ENCODE data around the gene NXT1. TPM values are rescaled to one million over a fixed set of nuclear protein-coding genes. Genes with fewer than 3 reads are reported as not detected.

The NXT1 gene
- total and polyA plus RNA-seq, 2 experiments from 2014 or later, result 30.2 to 34.4 TPM

- TF ChIP-seq ZNF462 (CRISPR knock-in tag; IDR thresholded peaks at IDR 0.05) (no peak), STAT1 (IDR thresholded peaks at IDR 0.05; ENCODE audit: unreplicated experiment) (no peak), POLR2AphosphoS5 (IDR thresholded peaks at IDR 0.05; ENCODE audit: low read depth) (no peak)
Measured at GRCh38 chr20:23350904-23351838, 580 bp downstream of the NXT1 start (continued).

- no peak overlapping the region for H2AFZ ChIP-seq
- peaks cover 22% of the 10 kb centered on the region for H4K20me1 ChIP-seq (replicated peaks; ENCODE audit: insufficient read depth)
- Mint-ChIP-seq H3K27me3 (ENCODE audit: insufficient read depth, low read depth, poor library complexity) (peaks cover 6% of the 10 kb centered on the region), H3K27ac (no peak overlapping the region), H3K4me3 (peak overlapping the region; percentile 89; the same call in 2 of the 3 replicates), H3K4me1 (peaks cover 29% of the 10 kb centered on the region), H3K9me3 (no peaks in the 10 kb centered on the region), H3K36me3 (ENCODE audit: low read depth) (peaks cover 16% of the 10 kb centered on the region; the same call in 2 of the 3 replicates)
- H3K27me3 ChIP-seq (ENCODE audit: insufficient read depth), result no peaks in the 10 kb centered on the region
- peaks cover 3% of the 10 kb centered on the region; the same call in 1 of the 2 replicates for H3K36me3 ChIP-seq (ENCODE audit: insufficient read depth)
- peak; percentile 13 for ATAC-seq
- H3K9me2 ChIP-seq (ENCODE audit: insufficient read depth), result no peaks in the 10 kb centered on the region
- peaks cover 31% of the 10 kb centered on the region for H3K4me1 ChIP-seq (ENCODE audit: insufficient read depth)
- H3K4me3 ChIP-seq, result peak overlapping the region; percentile 68
- H3K27ac ChIP-seq (ENCODE audit: low read depth), result no peak overlapping the region
- H3F3A ChIP-seq (replicated peaks; ENCODE audit: low read depth), result peaks cover 13% of the 10 kb centered on the region; the same call in 1 of the 2 replicates
- DNase-seq (ENCODE audit: low spot score), result peak; percentile 73
- TF ChIP-seq CTCF (conservative IDR thresholded peaks at IDR 0.05; ENCODE audit: low read depth in 2 of 2) (peak; percentile 30 to 51; a peak in 3 of 4 replicates), ZNF331 (CRISPR knock-in tag; IDR thresholded peaks at IDR 0.05; ENCODE audit: low read depth) (no peak), EZH2phosphoT487 (IDR thresholded peaks at IDR 0.05; ENCODE audit: unreplicated experiment) (no peak)
- peaks cover 27% of the 10 kb centered on the region for H3K79me2 ChIP-seq (replicated peaks; ENCODE audit: insufficient read depth)
- H3K4me2 ChIP-seq, result peak overlapping the region; percentile 84
Measured at GRCh38 chr20:23356203-23356602, 5.6 kb downstream of the NXT1 start.

Measured in GM23338 (cell line).